OCI-M2 (cell line): ENCODE measurements around the gene MYO7B.

Source experiments
- DNase-seq: peaks from one replicate; lab custom pipeline; 2025; ENCODE audit not compliant: unreplicated experiment; lab: John Stamatoyannopoulos, UW

The MYO7B gene

DNA sequence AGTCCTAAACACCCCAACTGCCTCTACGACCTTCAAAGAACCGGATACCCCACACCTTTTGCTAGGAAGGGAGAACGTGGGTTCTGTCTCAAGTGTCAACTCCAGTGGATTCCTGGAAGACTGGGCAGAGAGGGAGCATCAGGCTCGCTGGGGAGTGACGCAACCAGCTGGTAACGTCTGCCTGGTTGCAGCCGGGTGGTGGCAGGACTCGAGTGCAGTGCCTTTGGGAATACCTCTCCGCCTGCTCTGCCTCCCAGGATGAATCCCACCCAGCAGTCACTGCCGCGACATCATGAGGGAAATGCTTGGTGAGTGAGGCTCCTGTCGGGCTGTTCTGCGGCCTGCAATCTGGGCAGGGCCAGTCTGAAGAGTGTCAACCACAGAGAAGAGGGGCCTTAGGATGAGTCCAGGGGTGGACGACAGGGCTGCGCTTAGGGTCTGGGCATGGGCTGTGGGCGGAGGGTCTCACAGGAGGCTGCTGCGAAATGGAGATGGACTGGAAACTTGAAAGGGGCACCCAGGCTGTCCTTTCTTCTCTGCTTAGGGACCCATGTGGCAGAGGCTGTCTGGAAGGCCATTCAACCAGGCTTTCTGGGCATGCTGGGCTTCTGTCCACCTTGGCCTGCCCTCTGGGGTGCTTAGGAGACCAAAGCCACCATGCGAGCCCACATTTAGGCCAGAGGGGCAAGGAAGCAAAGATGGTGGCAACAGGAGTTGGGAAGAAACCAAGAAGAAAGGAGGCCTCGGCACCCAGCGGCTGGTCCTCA, 123.3 kb downstream of the MYO7B start:
- DNase-seq, result no peak

DNA sequence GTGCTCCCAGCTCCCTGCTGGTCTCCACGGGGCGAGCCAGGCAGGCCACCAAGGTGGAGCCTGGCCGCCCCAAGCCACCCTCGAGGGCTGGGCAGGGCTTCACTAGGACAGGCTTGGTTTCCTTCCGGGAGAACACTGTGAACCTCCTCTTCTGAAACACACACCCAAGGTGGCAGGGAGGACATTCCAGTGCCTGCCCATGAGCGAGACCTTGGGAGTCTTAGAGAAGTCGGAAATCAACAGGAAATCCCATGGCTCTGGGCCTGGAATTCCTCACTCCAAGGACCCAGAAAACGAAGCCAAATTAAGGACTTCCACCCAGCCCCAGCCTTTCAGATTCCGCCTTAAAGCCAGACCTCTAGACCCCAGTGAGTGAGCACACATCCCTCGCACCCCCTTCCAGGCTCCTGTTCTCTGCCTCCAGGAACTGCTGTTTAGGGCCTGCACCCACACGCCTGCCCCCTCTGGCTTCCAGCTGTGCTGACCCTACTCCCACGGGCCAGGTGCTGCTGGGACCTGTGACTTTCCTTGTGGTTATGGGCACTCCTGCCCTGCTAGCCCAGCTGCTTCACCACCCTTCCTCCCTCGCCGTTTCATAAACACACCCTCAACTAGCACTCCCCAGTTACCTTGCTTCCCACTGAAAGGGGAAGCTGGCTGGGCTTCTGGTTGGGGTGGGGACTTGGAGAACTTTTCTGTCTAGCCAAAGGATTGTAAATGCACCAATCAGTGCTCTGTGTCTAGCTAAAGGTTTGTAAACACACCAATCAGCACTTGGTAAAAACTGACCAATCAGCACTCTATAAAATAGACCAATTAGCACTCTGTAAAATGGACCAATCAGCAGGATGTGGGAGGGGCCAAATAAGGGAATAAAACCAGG, 124.2 kb downstream of the MYO7B start:
- DNase-seq, result no peak

DNA sequence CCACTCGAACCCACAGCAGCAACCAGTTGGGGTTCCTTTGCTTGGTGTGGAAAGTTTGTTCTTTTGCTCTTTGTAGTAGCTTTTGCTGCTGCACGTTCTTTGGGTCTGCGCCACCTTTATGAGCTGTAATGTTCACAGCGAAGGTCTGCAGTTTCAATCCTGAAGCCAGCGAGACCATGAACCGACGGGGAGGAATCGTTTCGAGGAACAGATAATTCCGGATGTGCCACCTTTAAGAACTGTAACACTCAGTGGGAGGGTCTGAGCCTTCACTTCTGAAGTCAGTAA, 124.8 kb downstream of the MYO7B start:
- DNase-seq, result no peak

DNA sequence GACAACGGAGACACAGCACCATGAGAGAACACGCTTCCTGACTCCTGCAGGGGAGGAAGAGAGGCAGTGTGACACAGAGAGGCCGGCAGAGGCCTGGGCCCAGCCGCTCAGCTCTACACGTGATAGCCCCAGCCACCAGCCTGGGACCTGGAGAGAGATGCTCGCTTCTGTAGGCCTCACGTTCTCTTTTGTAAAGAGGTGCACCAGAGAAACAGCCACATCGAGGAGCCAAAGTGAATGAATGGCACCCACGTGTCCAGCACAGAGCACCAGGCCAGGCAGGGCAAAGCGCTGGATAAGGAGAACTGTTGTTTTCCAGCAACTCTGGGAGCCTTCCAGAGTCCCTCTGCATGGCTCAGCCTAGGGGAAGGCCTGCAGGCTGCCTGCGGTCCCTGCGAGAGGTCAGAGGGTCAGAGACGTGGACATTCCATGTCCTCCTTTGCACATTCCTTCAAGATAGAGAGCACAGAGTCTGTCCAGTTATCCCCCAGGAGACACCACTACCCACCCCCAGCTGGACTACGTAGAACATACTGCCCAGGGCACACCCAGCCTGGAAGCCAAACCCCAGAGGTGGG, 125.7 kb downstream of the MYO7B start:
- no peak for DNase-seq

DNA sequence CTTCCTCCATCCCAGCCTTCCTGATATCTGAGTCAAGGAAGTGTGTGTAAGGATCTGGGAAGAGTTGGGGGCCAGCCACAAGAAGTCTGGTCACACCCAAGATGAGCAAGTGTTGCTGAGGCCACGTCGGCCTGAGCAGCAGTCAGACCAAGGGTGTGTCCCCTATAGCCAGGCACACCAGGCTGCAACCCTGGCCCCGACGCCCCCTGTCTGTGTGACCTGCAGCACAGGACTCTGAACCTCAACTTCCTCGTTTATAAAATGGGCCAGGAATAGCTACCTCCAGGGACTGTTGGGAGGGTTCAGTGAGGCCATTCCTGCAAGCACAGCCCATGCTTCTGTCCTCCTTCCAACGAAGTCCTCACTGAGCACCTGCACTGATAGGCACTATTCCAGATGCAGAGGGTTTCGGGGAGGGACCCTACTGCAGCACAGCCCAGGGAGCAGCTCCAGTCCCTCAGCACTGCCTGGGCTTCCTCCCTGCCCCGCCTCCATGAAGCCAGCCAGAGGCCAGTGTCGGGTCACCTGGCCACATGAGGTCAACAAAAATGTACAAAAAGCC, 126.5 kb downstream of the MYO7B start:
- no peak for DNase-seq

DNA sequence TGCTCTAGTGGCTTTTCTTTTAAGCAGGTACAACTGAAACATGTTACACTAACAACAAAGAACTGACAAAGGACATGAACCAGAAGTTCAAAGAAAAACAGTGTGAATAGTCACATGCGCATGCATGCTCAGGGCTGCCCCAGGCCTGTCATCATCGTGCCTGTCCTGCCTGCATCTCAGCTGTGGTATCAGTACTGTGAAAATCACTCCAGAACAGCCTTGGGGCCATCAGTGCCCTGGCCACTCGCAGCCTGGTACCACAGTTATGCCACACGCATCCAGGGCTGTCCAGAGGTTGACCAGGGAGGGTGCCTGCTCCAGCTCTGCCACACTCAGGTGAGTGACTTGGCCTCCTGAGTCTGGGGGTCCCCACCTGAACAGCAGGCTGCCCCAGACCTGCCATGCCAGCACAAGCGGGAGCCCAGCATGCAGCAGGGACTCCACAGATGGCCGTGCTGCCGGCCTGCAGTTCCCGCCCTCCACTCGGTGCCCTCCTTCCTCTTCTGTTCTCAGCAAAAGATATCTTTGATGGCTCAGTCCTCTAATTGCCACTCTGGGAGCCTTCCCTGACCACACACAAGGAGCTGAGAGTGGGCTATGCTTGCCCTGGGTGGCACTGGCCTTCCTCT, 127.6 kb downstream of the MYO7B start:
- DNase-seq, result no peak

DNA sequence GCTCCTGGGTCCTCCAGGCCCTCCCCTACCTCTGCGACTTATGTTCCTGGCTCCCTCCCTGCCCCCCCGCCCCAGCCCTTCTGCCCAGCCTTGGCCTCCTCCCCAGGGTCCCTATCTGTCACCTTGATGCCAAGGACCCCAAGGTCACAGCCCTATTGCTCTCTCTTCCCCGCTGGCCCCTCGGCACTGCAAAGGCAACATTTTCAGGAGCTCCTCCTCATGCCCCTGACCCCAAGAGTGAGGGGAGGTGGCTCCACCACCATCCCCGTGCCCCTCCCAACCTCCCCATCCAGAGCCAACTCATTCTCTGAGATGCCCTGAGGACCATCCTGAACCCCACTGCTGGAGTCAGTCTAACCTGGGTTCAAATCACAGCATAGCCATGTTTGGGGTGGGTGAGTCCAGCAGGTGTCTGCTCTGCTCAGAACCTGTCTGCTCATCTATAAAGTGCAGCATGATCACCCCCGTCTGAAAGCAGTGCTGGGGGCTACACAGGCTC, 128.1 kb downstream of the MYO7B start:
- no peak for DNase-seq

DNA sequence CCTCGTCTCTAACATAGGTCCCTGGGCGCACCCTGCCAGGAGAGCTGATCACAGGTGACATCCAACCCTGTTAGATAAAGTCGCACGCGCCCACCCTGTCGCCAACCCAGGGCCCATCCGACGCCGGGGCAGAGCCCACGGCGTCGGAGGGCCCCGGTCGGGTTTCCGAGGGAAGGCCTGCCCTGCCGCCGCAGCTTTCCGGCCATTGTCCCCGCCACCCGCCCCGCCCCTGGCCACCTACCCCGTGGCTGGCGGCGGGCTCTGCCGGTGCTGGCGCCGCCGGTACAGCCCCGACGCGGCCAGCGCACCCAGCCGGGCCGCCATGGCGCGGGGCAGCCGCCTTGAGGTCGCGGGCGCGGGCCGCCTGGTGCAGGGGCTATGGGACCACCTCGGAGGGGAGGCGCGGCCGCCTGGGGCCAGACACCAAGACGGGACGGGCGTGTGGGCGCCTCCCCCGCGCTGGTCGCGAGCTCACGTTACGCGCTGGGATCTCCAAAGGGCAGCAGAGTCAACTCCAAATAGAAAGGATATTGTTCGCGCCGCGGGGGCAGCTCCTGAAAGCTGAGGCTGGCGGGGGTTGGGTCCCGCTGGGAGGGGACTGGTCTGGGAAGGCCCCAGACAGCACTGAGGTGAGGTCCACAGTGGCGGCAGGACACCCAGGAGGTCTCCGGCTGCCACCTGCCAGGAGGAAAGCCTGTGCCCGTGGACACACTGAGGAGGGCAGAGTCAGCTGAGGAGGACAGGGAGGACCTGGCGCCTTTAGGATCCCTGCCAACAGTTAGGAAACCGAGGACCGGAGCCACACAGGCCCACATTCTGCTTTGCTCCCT, 128.8 kb downstream of the MYO7B start:
- no peak for DNase-seq

DNA sequence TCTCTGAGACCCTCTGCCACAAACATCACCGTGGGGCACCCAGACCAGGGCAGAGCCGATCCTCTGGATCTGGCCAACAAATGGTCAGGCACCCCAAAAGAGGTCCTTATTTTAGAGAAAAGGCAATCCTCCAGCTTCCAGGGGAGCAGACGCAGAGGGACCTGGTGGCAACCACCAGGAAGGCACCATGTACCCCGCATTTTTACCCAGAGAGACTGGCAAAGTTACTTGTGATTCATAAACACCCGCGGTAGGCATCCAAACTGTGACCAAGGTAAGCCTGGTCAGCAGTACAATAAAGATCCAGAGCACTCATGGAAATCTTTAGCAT, 129.4 kb downstream of the MYO7B start:
- no peak for DNase-seq

DNA sequence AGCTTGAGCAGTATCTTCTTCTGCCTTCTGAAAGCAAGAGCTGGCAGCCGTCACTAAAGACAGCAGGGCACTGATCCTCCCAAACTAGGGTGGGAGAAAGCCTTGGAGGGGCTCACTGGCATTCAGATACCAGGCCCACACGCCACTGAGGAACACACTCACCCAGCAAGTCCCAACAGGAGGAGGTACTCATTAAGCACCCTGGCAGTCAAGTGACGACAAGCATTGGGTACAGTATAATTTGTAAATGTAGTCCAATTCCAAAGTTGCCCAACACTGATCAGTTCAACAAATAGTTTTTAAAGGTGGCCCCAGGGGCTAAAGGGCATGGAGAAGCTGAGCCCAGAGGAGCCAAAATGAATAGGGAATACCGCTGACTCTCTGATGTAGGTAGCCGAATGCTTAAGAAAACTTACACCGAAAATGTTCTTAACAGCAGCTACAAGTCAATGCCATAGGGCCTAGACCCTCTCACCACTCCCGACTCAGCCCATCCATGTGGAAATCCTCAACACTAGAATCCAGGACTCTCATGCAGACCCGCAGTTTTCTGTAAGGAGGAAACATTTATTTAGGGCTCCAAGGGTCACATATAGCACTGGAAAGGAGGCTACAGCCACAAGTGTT, 129.9 kb downstream of the MYO7B start:
- DNase-seq, result no peak

DNA sequence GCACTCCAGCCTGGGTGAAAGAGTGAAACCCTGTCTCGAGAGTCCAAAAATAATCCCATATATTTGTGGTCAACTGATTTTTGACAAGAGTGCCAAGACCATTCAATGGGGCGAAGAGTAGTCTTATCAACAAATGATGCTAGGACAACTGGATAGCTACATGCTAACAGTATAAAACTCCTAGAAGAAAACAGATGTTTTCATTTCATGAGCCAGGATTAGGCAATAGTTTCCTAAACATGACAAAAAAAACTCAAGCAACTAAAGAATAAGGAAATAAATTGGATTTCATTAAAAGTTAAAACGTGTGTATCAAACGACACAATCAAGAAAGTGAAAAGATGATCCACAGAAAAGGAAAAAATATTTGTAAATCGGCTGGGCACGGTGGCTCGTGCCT, 133.6 kb downstream of the MYO7B start:
- no peak for DNase-seq

DNA sequence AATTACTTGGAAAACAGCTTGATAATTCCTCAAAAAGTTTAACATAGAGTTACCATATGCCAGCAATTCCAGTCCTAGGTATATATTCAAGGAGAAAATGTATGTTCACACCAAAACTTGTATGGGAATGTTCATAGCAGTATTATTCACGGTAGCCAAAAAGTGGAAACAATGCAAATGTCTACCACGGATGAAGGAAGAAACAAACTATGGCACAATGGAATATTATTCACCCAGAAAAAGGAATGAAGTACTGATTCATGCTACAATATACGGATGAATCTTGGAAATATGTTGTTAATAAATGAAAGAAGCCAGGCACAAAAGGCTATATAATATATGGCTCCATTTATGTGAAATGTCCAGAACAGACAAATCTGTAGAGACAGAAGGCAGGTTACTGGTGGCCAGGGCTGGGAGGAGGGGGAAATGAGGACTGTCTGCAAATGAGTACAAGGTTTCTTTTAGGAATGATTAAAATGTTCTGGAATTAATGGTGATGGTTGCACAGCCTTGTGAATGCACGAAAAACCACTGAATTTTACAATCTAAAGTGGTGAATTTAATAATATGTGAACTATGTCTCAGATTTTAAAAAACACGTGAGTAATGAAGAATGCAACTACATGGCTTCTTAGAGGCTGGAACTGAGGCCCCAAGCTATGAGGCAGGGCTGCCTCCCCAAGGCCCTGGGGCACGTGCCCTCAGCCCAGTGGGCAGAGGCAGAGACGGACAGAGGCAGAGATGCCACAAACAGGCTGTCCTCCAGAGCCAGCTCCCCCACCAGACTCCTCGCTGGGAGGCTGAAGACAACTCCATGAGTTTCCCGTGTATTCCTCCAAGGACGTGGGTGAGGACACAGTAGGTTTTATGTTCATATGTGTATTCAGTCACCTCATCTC, 134.8 kb downstream of the MYO7B start:
- no peak for DNase-seq

DNA sequence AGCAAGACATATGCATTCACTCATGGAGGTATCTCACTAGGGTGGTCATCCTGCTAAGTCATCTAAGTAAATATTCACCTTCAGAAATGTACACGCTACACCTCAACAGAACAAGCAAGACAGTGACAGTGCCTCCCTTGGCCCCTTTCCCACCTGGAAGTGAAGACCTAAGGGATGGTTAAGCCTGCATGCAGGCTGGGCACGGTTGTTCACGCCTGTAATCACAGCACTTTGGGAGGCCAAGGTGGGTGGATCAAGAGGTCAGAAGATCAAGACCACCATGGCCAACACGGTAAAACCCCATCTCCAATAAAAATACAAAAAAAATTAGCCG, 135.4 kb downstream of the MYO7B start:
- DNase-seq, result no peak

DNA sequence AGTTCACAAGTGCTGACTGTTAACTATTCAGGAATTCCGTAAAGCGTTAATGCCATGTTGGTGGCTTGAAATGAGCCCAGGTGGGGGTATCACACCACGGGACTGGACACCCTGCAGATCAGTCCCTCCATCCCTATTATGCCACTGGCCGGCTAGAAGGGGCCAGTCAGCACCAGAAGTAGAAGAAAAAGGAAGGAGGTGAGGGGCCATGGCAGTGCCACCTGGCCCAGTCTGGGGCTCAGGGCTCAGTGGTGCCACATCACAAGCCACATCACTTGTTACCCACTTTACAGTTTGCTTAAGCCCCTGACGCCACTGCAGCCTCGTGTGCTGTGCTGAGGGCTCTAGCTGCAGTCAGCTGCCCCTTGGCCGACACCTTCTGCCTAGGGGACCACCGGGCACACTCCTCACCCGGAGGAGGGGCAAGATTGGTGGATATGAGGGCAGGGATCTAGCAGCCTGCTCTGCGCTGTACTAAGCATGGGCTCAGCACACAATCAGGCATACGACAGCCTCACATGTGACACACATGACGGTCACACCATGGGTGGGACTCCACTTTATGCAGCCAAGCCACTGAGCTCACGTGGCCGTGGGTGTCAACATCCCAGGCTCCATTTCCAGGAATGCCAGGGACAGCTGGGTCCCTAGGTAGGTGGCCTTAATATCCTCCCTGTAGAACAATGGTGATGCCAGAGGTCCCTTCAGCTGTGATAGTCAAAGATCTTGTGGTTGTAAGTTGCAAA, 136.2 kb downstream of the MYO7B start:
- no peak for DNase-seq

DNA sequence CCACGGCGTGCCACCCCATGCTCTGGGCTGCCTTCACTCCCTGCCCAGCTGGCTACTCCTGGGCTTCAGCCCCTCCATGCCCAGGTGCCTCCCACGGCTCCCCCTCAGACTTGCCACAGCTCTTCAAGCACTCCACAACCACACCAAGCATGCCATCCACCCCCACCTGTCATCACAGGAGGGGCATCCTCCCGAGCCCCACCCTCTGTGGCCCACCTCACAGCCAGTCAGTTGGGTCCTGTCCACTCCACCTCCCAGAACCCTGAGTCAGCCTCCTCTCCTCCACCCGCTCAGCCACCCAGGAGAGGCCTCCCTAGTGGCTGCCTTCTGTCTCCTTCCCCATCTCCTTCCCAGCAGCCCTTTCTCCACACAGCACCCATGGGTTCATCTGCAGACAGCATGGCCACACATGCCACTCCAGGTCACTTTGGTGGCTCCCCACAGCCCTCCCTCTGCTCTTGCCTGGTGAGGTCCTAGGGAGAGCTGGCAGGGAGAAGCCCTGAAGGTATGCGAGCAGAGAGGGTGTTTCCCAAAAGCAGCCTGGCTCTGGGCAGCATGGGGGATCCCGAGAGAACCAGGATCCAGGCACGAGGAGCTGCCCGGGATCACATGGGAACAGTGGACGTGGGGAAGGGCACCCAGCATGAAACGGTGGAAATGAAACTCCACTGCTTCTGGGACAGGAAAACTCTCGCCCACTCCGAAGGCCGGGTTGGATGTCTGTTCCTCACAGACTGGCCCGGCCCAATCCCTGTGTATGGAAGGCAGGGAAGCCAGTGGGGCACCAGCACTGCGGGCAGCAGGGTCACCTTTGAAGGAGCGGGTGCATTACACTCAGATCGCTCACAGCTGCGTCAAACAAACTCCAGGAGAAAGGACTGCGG, 137.1 kb downstream of the MYO7B start:
- no peak for DNase-seq

DNA sequence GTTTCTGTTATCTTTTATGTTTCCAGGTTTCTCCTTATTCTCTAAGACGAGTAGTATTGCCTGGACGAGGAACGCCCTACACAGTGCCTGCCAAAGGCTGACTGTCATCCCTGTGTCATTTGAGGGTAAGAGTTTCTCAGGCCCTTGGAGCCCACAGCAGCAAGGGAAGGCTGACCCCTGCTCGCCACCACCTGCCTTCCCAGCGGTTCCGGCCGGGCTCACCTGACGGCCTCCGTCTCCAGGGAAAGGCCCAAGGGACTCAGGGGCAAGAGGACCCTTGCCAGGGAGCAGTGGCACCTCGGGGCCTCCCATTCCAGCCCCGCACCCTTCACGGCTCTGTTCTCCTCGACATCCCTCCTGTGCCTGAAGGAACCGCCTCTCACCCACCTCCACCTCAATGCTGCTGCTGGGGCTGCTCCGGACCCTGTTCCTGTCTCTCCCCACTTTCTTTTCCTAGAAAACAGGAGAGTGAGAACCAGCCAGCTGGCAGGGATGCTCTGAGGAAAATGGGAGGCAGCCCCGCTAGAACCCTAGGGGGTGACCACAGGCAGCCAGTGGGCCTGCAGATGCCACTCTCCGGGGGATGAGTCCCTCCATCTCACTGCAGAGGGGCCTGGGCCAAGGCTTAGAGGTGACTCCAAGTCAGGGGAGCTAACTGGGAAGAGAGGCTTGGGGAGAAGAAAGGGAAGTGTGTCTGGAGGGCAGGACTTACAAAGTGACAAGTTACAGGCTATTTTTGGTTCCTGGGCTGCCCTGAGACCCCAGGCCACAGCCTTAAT, 138.0 kb downstream of the MYO7B start:
- DNase-seq, result no peak
